HCT116 (cell line): ENCODE data around the gene HAPLN1. TPM values are rescaled to one million over a fixed set of nuclear protein-coding genes. Genes with fewer than 3 reads are reported as not detected.

Experiments used
- ATAC-seq: fragments of 200-7000 bp; cut with Tn5 transposase; 2 replicates; pipeline ENCODE4 v1.9.1; 2020; ENCODE audit warnings: mild to moderate bottlenecking, moderate library complexity
- BruUV-seq: library from RNA; stranded (reverse); fragments of 400-500 nt; replicated peaks from 2 replicates; lab custom pipeline; 2021; lab: Mats Ljungman, UMichigan
- CTCF ChIA-PET: fragments of 300-600 bp; sonication (Branson Sonifier 250); formaldehyde crosslinking; loops from one replicate; lab custom pipeline; 2021; ENCODE audit warnings: antibody characterized with exemption; lab: Charles Lee
- POLR2A ChIA-PET: fragments of 300-600, 350-600 bp; sonication (Branson Sonifier 250); formaldehyde crosslinking; loops from one replicate; lab custom pipeline; 2021; ENCODE audit warnings: antibody characterized with exemption; lab: Charles Lee
- RAD21 ChIA-PET, 2 experiments: fragments of 300-600 bp; sonication (Branson Sonifier 250); formaldehyde crosslinking; loops; one replicate each; lab custom pipeline; 2023; ENCODE audit warnings: low total read pairs in 2 of 2; ENCODE audit not compliant: uncharacterized antibody in 2 of 2, unreplicated experiment in 2 of 2, low non-redundant PET in 1 of 2; lab: Charles Lee
- DNase-seq: peaks from one replicate; pipeline ENCODE4 v3.0.0-alpha.2; 2010; ENCODE audit warnings: low read depth, low spot score
- H2AFZ ChIP-seq: fragments of 200-600 bp; shearing (Covaris generic), sonication (generic); 2 replicates; pipeline ENCODE4 v1.6.1; 2017; ENCODE audit warnings: low read depth, mixed run types, mixed read lengths, antibody characterized with exemption, low read length; ENCODE audit not compliant: poor library complexity, severe bottlenecking
- H3K27ac ChIP-seq: 2 replicates; pipeline ENCODE4 v1.5.1; 2012; ENCODE audit warnings: low read depth, low read length
- H3K27me3 ChIP-seq: fragments of 200-600 bp; sonication (generic); 2 replicates; pipeline ENCODE4 v1.6.1; 2016; ENCODE audit warnings: mixed run types, low read length, mixed read lengths; ENCODE audit not compliant: insufficient read depth
- H3K36me3 ChIP-seq, 2 experiments: fragments of 200-500 bp in 1 of 2; fragments of 200-600 bp in 1 of 2; sonication (Bioruptor generic) in 1 of 2; sonication (generic) in 1 of 2; 2 replicates each; pipeline versions ENCODE4 v1.5.1 to v1.6.1; 2014 to 2016; ENCODE audit warnings: low read length in 2 of 2, inconsistent platforms in 1 of 2, mixed read lengths in 1 of 2, mixed run types in 1 of 2; ENCODE audit not compliant: insufficient read depth in 2 of 2, control insufficient read depth in 1 of 2
- H3K4me1 ChIP-seq, 2 experiments: fragments of 200-600 bp in 1 of 2; sonication (generic) in 1 of 2; 2 replicates each; pipeline versions ENCODE4 v1.5.1 to v1.6.1; 2012 to 2017; ENCODE audit warnings: low read length in 2 of 2, inconsistent platforms in 1 of 2, mild to moderate bottlenecking in 1 of 2, mixed read lengths in 1 of 2, mixed run types in 1 of 2, moderate library complexity in 1 of 2; ENCODE audit not compliant: insufficient read depth in 2 of 2, control insufficient read depth in 1 of 2
- H3K4me2 ChIP-seq: fragments of 200-600 bp; sonication (generic); 2 replicates; pipeline ENCODE4 v1.6.1; 2017; ENCODE audit warnings: mixed run types, low read length, mixed read lengths
- H3K4me3 ChIP-seq, 2 experiments: fragments of 200-600 bp in 1 of 2; sonication (generic) in 1 of 2; replicated peaks in 1 of 2; 2 replicates each; pipeline ENCODE4 v1.5.1; 2011 to 2016; ENCODE audit warnings: low read length in 2 of 2, control low read depth in 1 of 2, low read depth in 1 of 2, mild to moderate bottlenecking in 1 of 2, mixed read lengths in 1 of 2, mixed run types in 1 of 2
- H3K79me2 ChIP-seq: fragments of 200-600 bp; sonication (generic); 2 replicates; pipeline ENCODE4 v1.6.1; 2017; ENCODE audit warnings: mild to moderate bottlenecking, mixed run types, low read length, moderate library complexity, mixed read lengths; ENCODE audit not compliant: insufficient read depth
- H3K9ac ChIP-seq: fragments of 200-600 bp; sonication (generic); 2 replicates; pipeline ENCODE4 v1.6.1; 2016; ENCODE audit warnings: low read length, mixed read lengths
- H3K9me2 ChIP-seq: fragments of 200-600 bp; sonication (generic), shearing (Covaris generic); 2 replicates; pipeline ENCODE4 v1.6.1; 2017; ENCODE audit warnings: mixed run types, mild to moderate bottlenecking, moderate library complexity; ENCODE audit not compliant: insufficient read depth
- H3K9me3 ChIP-seq, 2 experiments: fragments of 200-500 bp in 1 of 2; fragments of 200-600 bp in 1 of 2; sonication (Bioruptor generic) in 1 of 2; sonication (generic) in 1 of 2; 2 replicates each; pipeline ENCODE4 v1.6.1; 2014 to 2017; ENCODE audit warnings: low read length in 2 of 2, mixed read lengths in 2 of 2, inconsistent platforms in 1 of 2, low read depth in 1 of 2, mild to moderate bottlenecking in 1 of 2, mixed run types in 1 of 2, moderate library complexity in 1 of 2; ENCODE audit not compliant: control insufficient read depth in 1 of 2, insufficient read depth in 1 of 2
- H4K20me1 ChIP-seq: fragments of 200-600 bp; sonication (generic), shearing (Covaris generic); 2 replicates; pipeline ENCODE4 v1.6.1; 2017; ENCODE audit warnings: mixed run types, mild to moderate bottlenecking, moderate library complexity; ENCODE audit not compliant: insufficient read depth
- CBX3 ChIP-seq: IDR thresholded peaks from 2 replicates; pipeline ENCODE4 v1.6.1; 2012; ENCODE audit warnings: low read depth
- CEBPB ChIP-seq: IDR thresholded peaks from 2 replicates; pipeline ENCODE4 v1.6.1; 2012; ENCODE audit warnings: low read depth
- CTCF ChIP-seq, 3 experiments: fragments of 200-600 bp in 1 of 3; sonication (generic) in 1 of 3; IDR thresholded peaks in 2 of 3; conservative IDR thresholded peaks in 1 of 3; 2 replicates each; pipeline ENCODE4 v1.5.1; 2012 to 2017; ENCODE audit warnings: low read depth in 2 of 3, low read length in 2 of 3, antibody characterized with exemption in 1 of 3, borderline replicate concordance in 1 of 3, control low read depth in 1 of 3, mild to moderate bottlenecking in 1 of 3, mixed read lengths in 1 of 3, mixed run types in 1 of 3, moderate library complexity in 1 of 3; ENCODE audit not compliant: insufficient read depth in 1 of 3
- ELF1 ChIP-seq: IDR thresholded peaks from 2 replicates; pipeline ENCODE4 v1.6.1; 2012; ENCODE audit warnings: low read depth, borderline replicate concordance
- EZH2phosphoT487 ChIP-seq: fragments of 200-600 bp; IDR thresholded peaks from 2 replicates; pipeline ENCODE4 v1.6.1; 2018; ENCODE audit warnings: antibody characterized with exemption, borderline replicate concordance
- FOSL1 ChIP-seq: IDR thresholded peaks from 2 replicates; pipeline ENCODE4 v1.6.1; 2012; ENCODE audit warnings: low read depth
- JUND ChIP-seq: IDR thresholded peaks from 2 replicates; pipeline ENCODE4 v1.6.1; 2012
- MAX ChIP-seq: IDR thresholded peaks from 2 replicates; pipeline ENCODE4 v1.6.1; 2012
- POLR2AphosphoS5 ChIP-seq: IDR thresholded peaks from 2 replicates; pipeline ENCODE4 v1.6.1; 2011; ENCODE audit warnings: mild to moderate bottlenecking, low read depth, low read length, moderate library complexity
- SP1 ChIP-seq: IDR thresholded peaks from 2 replicates; pipeline ENCODE4 v1.6.1; 2012; ENCODE audit warnings: low read depth
- TCF7L2 ChIP-seq: IDR thresholded peaks from 2 replicates; pipeline ENCODE4 v1.7.0; 2011; ENCODE audit warnings: borderline replicate concordance, inconsistent platforms; ENCODE audit not compliant: insufficient read depth, insufficient read length; ENCODE audit errors: extremely low read depth
- intact Hi-C: fragments of 100-400 bp; cut with micrococcal nuclease; formaldehyde crosslinking; loops from 2 replicates; pipeline ENCODE4 v1.10.0; 2022
- total RNA-seq: library from RNA; stranded (reverse); gene quantifications from one replicate; pipeline ENCODE4 v1.2.1, GENCODE V29; 2021; ENCODE audit not compliant: unreplicated experiment

HAPLN1 gene
- total RNA-seq, 1 experiment from 2014 or later: 0.05 TPM

GRCh38 chr5:83632874-83633273 lies 87.8 kb downstream of the HAPLN1 start:
- H2AFZ ChIP-seq: peak overlapping the region; percentile 24
- DNase-seq: peak; percentile 21
- peak overlapping the region; percentile 44 for H3K4me2 ChIP-seq
- H3K9me2 ChIP-seq: no peaks in the 10 kb centered on the region
- intact Hi-C loops: no loop called here
- no peak overlapping the region for H3K27ac ChIP-seq
- H3K36me3 ChIP-seq: no peaks in the 10 kb centered on the region
- H4K20me1 ChIP-seq: no peaks in the 10 kb centered on the region
- RAD21 ChIA-PET: no interaction called here
- CTCF ChIA-PET: no interaction called here
- H3K9ac ChIP-seq: no peak overlapping the region
- POLR2A ChIA-PET: no interaction called here
- no peaks in the 10 kb centered on the region for H3K27me3 ChIP-seq
- TF ChIP-seq CEBPB (no peak), TCF7L2 (no peak), ELF1 (no peak), CTCF (IDR thresholded peaks at IDR 0.05 in 2 of 3, conservative IDR thresholded peaks at IDR 0.05 in 1 of 3; ENCODE audit: borderline replicate concordance in 1 of 3, insufficient read depth in 1 of 3, low read depth in 2 of 3, low read length in 2 of 3) (no peak), CBX3 (no peak), JUND (no peak), FOSL1 (0 out of 2 replicates have a peak, but pooled peaks have one; percentile 14), SP1 (0 out of 2 replicates have a peak, but pooled peaks have one; percentile 26), EZH2phosphoT487 (no peak), MAX (no peak), POLR2AphosphoS5 (no peak)
- ATAC-seq: peak; percentile 96
- no TSS peak for BruUV-seq
- no peaks in the 10 kb centered on the region for H3K9me3 ChIP-seq
- peaks cover 8 to 12% of the 10 kb centered on the region in 2 experiments; a peak in 3 of 4 replicates for H3K4me1 ChIP-seq
- no peak overlapping the region for H3K4me3 ChIP-seq
- H3K79me2 ChIP-seq: no peaks in the 10 kb centered on the region
